Measurements from ENCODE around the gene PPP1R1B.

DNA sequence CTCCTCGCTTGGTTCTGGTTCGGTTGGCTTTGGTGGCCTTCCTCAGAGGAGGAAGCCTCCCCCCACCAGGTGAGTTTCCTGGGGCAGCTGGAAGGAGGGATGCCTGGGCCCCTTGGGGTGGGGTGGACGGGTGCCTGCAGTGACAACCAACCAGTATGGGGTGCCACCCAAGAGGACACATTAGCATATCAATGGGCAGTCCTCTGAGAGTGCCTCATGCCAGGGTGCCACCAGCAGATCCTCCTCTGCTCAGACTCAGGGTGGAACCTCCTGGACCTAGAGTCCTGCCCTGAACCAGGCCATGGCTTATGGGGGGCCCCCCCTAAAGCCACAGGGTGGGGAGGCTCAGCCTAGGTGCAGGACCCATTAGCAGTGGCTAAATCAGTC, 2.7 kb downstream of the PPP1R1B start:
- TF ChIP-seq RAD21 (IDR thresholded peaks at IDR 0.05; ENCODE audit: low read depth) (no peak), USF1 (IDR thresholded peaks at IDR 0.05) (no peak), TEAD4 (IDR thresholded peaks at IDR 0.05) (no peak), TAF1 (IDR thresholded peaks at IDR 0.05; ENCODE audit: low read depth) (no peak), YY1 (IDR thresholded peaks at IDR 0.05; ENCODE audit: low read depth) (no peak), TCF12 (IDR thresholded peaks at IDR 0.05; ENCODE audit: low read depth) (no peak)
- TF ChIP-seq, protein P1, sequence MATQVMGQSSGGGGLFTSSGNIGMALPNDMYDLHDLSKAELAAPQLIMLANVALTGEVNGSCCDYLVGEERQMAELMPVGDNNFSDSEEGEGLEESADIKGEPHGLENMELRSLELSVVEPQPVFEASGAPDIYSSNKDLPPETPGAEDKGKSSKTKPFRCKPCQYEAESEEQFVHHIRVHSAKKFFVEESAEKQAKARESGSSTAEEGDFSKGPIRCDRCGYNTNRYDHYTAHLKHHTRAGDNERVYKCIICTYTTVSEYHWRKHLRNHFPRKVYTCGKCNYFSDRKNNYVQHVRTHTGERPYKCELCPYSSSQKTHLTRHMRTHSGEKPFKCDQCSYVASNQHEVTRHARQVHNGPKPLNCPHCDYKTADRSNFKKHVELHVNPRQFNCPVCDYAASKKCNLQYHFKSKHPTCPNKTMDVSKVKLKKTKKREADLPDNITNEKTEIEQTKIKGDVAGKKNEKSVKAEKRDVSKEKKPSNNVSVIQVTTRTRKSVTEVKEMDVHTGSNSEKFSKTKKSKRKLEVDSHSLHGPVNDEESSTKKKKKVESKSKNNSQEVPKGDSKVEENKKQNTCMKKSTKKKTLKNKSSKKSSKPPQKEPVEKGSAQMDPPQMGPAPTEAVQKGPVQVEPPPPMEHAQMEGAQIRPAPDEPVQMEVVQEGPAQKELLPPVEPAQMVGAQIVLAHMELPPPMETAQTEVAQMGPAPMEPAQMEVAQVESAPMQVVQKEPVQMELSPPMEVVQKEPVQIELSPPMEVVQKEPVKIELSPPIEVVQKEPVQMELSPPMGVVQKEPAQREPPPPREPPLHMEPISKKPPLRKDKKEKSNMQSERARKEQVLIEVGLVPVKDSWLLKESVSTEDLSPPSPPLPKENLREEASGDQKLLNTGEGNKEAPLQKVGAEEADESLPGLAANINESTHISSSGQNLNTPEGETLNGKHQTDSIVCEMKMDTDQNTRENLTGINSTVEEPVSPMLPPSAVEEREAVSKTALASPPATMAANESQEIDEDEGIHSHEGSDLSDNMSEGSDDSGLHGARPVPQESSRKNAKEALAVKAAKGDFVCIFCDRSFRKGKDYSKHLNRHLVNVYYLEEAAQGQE (IDR thresholded peaks at IDR 0.05; ENCODE audit: low read depth) = no peak

Data from Ishikawa (cell line).